H1 (cell line): ENCODE data around the gene SLC27A6. TPM values are rescaled to one million over a fixed set of nuclear protein-coding genes. Genes with fewer than 3 reads are reported as not detected.

Experiments
- CTCF ChIA-PET: fragments of 300-600 bp; sonication (Branson Sonifier 250); formaldehyde crosslinking; loops from one replicate; lab custom pipeline; 2021; ENCODE audit not compliant: partially characterized antibody; lab: Charles Lee
- POLR2A ChIA-PET: fragments of 300-600 bp; sonication (Branson Sonifier 250); formaldehyde crosslinking; loops from one replicate; lab custom pipeline; 2021; ENCODE audit warnings: inconsistent platforms; ENCODE audit not compliant: partially characterized antibody; lab: Charles Lee
- DNase-seq, 2 experiments: peaks; one replicate each; pipeline versions ENCODE4 v3.0.0 to v3.0.0-alpha.2; 2010 to 2022; ENCODE audit warnings: low spot score in 2 of 2, low read depth in 1 of 2, mixed read lengths in 1 of 2
- FAIRE-seq: peaks from 2 replicates; lab custom pipeline; 2011; peaks lifted over from hg19 to GRCh38; lab: Jason Lieb, UNC
- H2AFZ ChIP-seq: 2 replicates; pipeline ENCODE4 v1.8.1; 2012; ENCODE audit warnings: low read length, inconsistent platforms
- H2AK5ac ChIP-seq: 2 replicates; pipeline ENCODE4 v1.6.1; 2013; ENCODE audit warnings: low read depth, low read length
- H2BK120ac ChIP-seq: replicated peaks from 2 replicates; pipeline ENCODE3; 2013; ENCODE audit warnings: low read depth, low read length, inconsistent platforms
- H2BK12ac ChIP-seq: 2 replicates; pipeline ENCODE4 v1.6.1; 2013; ENCODE audit warnings: low read depth, low read length
- H2BK15ac ChIP-seq: 2 replicates; pipeline ENCODE4 v1.6.1; 2013; ENCODE audit warnings: low read length
- H2BK20ac ChIP-seq: 2 replicates; pipeline ENCODE4 v1.6.1; 2013; ENCODE audit warnings: low read length
- H2BK5ac ChIP-seq: 2 replicates; pipeline ENCODE4 v1.6.1; 2013; ENCODE audit warnings: low read depth, low read length
- H3K14ac ChIP-seq: 2 replicates; pipeline ENCODE4 v1.6.1; 2013; ENCODE audit warnings: inconsistent platforms; ENCODE audit not compliant: insufficient read length
- H3K18ac ChIP-seq: 2 replicates; pipeline ENCODE4 v1.6.1; 2013; ENCODE audit warnings: low read length; ENCODE audit errors: extremely low read depth
- H3K23ac ChIP-seq: 2 replicates; pipeline ENCODE4 v1.6.1; 2013; ENCODE audit warnings: inconsistent platforms; ENCODE audit not compliant: insufficient read length
- H3K23me2 ChIP-seq: 2 replicates; pipeline ENCODE4 v1.6.1; 2013; ENCODE audit warnings: low read depth, low read length
- H3K27ac ChIP-seq: 2 replicates; pipeline ENCODE4 v1.6.1; 2011; ENCODE audit warnings: low read depth, low read length, inconsistent platforms
- H3K27me3 ChIP-seq, 4 experiments: replicated peaks in 1 of 4; 1 replicate in 1 of 4; 2 replicates in 3 of 4; pipeline versions ENCODE4 v1.6.1 to v1.8.1; 2011 to 2013; ENCODE audit warnings: low read length in 3 of 4, mild to moderate bottlenecking in 3 of 4, inconsistent platforms in 2 of 4, mixed read lengths in 2 of 4, moderate library complexity in 1 of 4; ENCODE audit not compliant: control insufficient read depth in 3 of 4, insufficient read depth in 3 of 4; ENCODE audit errors: extremely low read depth in 1 of 4
- H3K36me3 ChIP-seq, 4 experiments: 2 replicates each; pipeline versions ENCODE4 v1.6.1 to v1.8.1; 2011 to 2013; ENCODE audit warnings: mild to moderate bottlenecking in 4 of 4, low read length in 3 of 4, moderate library complexity in 2 of 4, control low read depth in 1 of 4, inconsistent platforms in 1 of 4; ENCODE audit not compliant: insufficient read depth in 4 of 4, control insufficient read depth in 2 of 4
- H3K4ac ChIP-seq: replicated peaks from 2 replicates; pipeline ENCODE3; 2013; ENCODE audit warnings: low read length, low read depth, mixed read lengths, inconsistent platforms; ENCODE audit not compliant: insufficient read length
- H3K4me1 ChIP-seq, 4 experiments: replicated peaks in 1 of 4; 1 replicate in 1 of 4; 2 replicates in 3 of 4; pipeline versions ENCODE4 v1.6.1 to v1.8.1; 2011 to 2013; ENCODE audit warnings: low read length in 3 of 4, inconsistent platforms in 2 of 4, mixed read lengths in 1 of 4; ENCODE audit not compliant: insufficient read depth in 4 of 4, control insufficient read depth in 3 of 4
- H3K4me2 ChIP-seq, 2 experiments: 2 replicates each; pipeline versions ENCODE4 v1.6.1 to v1.8.1; 2011 to 2013; ENCODE audit warnings: low read depth in 2 of 2, low read length in 2 of 2, control low read depth in 1 of 2, inconsistent platforms in 1 of 2, mild to moderate bottlenecking in 1 of 2; ENCODE audit not compliant: insufficient read depth in 1 of 2
- H3K4me3 ChIP-seq, 4 experiments: fragments of 200-600, 300-600 bp in 1 of 4; sonication (generic), shearing (Covaris generic), sonication (Bioruptor Twin) in 1 of 4; 2 replicates each; pipeline versions ENCODE4 v1.5.1 to v1.8.1; 2011 to 2016; ENCODE audit warnings: low read length in 4 of 4, low read depth in 3 of 4, control low read depth in 2 of 4, inconsistent platforms in 2 of 4, mild to moderate bottlenecking in 2 of 4, mixed read lengths in 1 of 4, moderate library complexity in 1 of 4; ENCODE audit not compliant: insufficient read depth in 2 of 4; ENCODE audit errors: extremely low read depth in 1 of 4
- H3K56ac ChIP-seq: replicated peaks from 2 replicates; pipeline ENCODE3; 2013; ENCODE audit warnings: low read depth, mild to moderate bottlenecking, mixed read lengths, low read length, inconsistent platforms; ENCODE audit not compliant: insufficient read length
- H3K79me1 ChIP-seq: 2 replicates; pipeline ENCODE4 v1.6.1; 2013; ENCODE audit warnings: low read depth, low read length, control low read depth
- H3K79me2 ChIP-seq, 2 experiments: 2 replicates each; pipeline versions ENCODE4 v1.6.1 to v1.8.1; 2012 to 2013; ENCODE audit warnings: low read length in 2 of 2, mild to moderate bottlenecking in 2 of 2, inconsistent platforms in 1 of 2; ENCODE audit not compliant: insufficient read depth in 2 of 2, control insufficient read depth in 1 of 2
- H3K9ac ChIP-seq, 4 experiments: replicated peaks in 1 of 4; 1 replicate in 1 of 4; 2 replicates in 3 of 4; pipeline versions ENCODE4 v1.6.1 to v1.8.1; 2011 to 2013; ENCODE audit warnings: low read depth in 3 of 4, low read length in 3 of 4, control low read depth in 2 of 4, mild to moderate bottlenecking in 2 of 4, moderate library complexity in 2 of 4, inconsistent platforms in 1 of 4; ENCODE audit errors: extremely low read depth in 1 of 4
- H3K9me3 ChIP-seq, 2 experiments: 2 replicates each; pipeline versions ENCODE4 v1.6.1 to v1.8.1; 2012 to 2013; ENCODE audit warnings: mild to moderate bottlenecking in 2 of 2, moderate library complexity in 2 of 2, control low read depth in 1 of 2, inconsistent platforms in 1 of 2, low read depth in 1 of 2, low read length in 1 of 2, mixed read lengths in 1 of 2; ENCODE audit not compliant: insufficient read depth in 2 of 2
- H4K20me1 ChIP-seq, 2 experiments: replicated peaks in 1 of 2; 2 replicates each; pipeline versions ENCODE3 to v1.8.1; 2011 to 2013; ENCODE audit warnings: inconsistent platforms in 2 of 2, low read length in 2 of 2, mild to moderate bottlenecking in 1 of 2; ENCODE audit not compliant: insufficient read depth in 2 of 2, control insufficient read depth in 1 of 2
- H4K5ac ChIP-seq: 2 replicates; pipeline ENCODE4 v1.6.1; 2013; ENCODE audit warnings: low read length, low read depth, mixed read lengths, inconsistent platforms; ENCODE audit not compliant: insufficient read length
- H4K8ac ChIP-seq: 2 replicates; pipeline ENCODE4 v1.8.0; 2013; ENCODE audit warnings: mild to moderate bottlenecking, moderate library complexity, low read length, inconsistent platforms; ENCODE audit not compliant: insufficient read depth; ENCODE audit errors: extremely low read depth
- H4K91ac ChIP-seq: replicated peaks from 2 replicates; pipeline ENCODE3; 2013; ENCODE audit warnings: low read length, mixed read lengths, inconsistent platforms; ENCODE audit not compliant: insufficient read length
- BRCA1 ChIP-seq: IDR thresholded peaks from 2 replicates; pipeline ENCODE4 v1.6.1; 2012; ENCODE audit warnings: low read depth, low read length, improper control_type of control experiment
- CBX5 ChIP-seq: fragments of 300-800, 300-1000 bp; sonication (generic); IDR thresholded peaks from 2 replicates; pipeline ENCODE4 v1.7.1; 2016; ENCODE audit warnings: antibody characterized with exemption, low read length, low read depth
- CTBP2 ChIP-seq: IDR thresholded peaks from 2 replicates; pipeline ENCODE4 v1.7.0; 2011; ENCODE audit warnings: borderline replicate concordance, mild to moderate bottlenecking, moderate library complexity, mixed read lengths, low read length; ENCODE audit not compliant: insufficient read depth, insufficient read length
- KDM1A ChIP-seq: fragments of 200-600, 300-600 bp; sonication (generic); IDR thresholded peaks from 2 replicates; pipeline ENCODE4 v1.7.1; 2016; ENCODE audit warnings: mild to moderate bottlenecking, low read length, borderline replicate concordance
- RNF2 ChIP-seq: fragments of 200-900, 300-1000 bp; sonication (generic); IDR thresholded peaks from 2 replicates; pipeline ENCODE4 v1.7.1; 2016; ENCODE audit warnings: borderline replicate concordance, low read depth, mild to moderate bottlenecking, antibody characterized with exemption, low read length; ENCODE audit not compliant: poor library complexity, severe bottlenecking; ENCODE audit errors: missing control alignments
- SP4 ChIP-seq: IDR thresholded peaks from 2 replicates; pipeline ENCODE4 v1.6.1; 2012; ENCODE audit warnings: low read length, inconsistent platforms
- polyA plus RNA-seq, 7 experiments: library from polyadenylated mRNA; depleted of rRNA in 3 of 7; stranded (reverse) in 5 of 7; unstranded in 2 of 7; fragments of >200 nt in 5 of 7; fragments of 200-250 nt in 2 of 7; gene quantifications; 1 replicate in 5 of 7; 2 replicates in 1 of 7; 4 replicates in 1 of 7; pipeline versions ENCODE4 v1.2.1 to v1.2.3, GENCODE V29; 2011 to 2013; ENCODE audit warnings: missing spikeins in 2 of 7, mixed read lengths in 2 of 7
- total RNA-seq: library from RNA; stranded (reverse); fragmentation: NEBNext Ultra II Directional; extraction: Animal tissue kit (Norgen Biotek cat#: 25700); gene quantifications from 2 replicates; pipeline ENCODE4 v1.2.1, GENCODE V29; 2021

SLC27A6 gene
- total and polyA plus RNA-seq, 2 of the 8 experiments (the other 6 are each of a cell fraction or from before 2014, with no cell fraction given): 4.0 to 4.7 TPM

DNA sequence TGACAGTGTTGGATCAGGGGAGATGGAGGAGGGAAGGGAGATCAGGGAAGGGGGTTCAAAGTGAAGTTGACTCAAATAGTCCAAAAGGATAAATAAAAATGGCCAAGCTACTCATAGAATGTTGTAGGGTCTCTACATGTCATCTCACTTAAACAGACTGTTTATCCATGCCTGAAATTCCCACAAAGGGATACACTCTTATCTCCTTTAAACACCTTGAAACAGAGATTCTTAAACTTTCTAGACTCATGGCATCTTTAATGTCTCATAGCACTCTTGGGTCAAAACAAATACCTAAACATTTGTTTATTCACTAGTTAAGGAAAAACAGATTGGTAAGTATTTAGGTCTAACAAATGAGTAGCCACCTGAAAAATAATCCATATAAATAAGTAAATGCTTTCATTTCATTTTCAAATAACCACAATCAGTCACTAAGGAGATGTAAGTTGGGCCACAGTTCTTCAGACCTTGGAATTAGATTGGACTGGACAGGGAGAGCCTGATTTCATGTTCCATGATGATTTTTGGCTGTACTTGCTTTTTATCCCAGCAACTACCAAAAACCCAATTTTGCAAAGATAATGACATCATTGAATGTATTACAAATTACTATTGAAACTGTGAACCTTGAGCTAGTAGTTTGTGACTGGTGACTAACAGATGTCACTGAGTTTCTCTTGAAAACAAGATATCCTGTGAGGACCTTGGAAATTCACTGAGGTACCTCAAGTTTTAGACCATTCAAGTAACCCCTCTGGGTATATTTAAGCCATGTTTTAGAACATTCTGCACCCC is 66.8 kb downstream of the SLC27A6 start:
- no peak overlapping the region for H2BK12ac ChIP-seq
- H3K56ac ChIP-seq: no peak overlapping the region
- ChIA-PET POLR2A (no interaction called here), CTCF (no interaction called here)
- no peak overlapping the region for H4K8ac ChIP-seq
- no peak overlapping the region for H3K27ac ChIP-seq
- no peak overlapping the region for H2AFZ ChIP-seq
- H4K5ac ChIP-seq: no peak overlapping the region
- H3K27me3 ChIP-seq: no peaks in the 10 kb centered on the region
- H3K23me2 ChIP-seq: no peaks in the 10 kb centered on the region
- no peaks in the 10 kb centered on the region for H3K36me3 ChIP-seq
- H3K79me1 ChIP-seq: no peaks in the 10 kb centered on the region
- no peaks in the 10 kb centered on the region for H4K20me1 ChIP-seq
- H2BK15ac ChIP-seq: no peak overlapping the region
- no peak overlapping the region for H3K23ac ChIP-seq
- no peak overlapping the region for H2BK20ac ChIP-seq
- no peaks in the 10 kb centered on the region for H3K4me1 ChIP-seq
- FAIRE-seq (no peak), DNase-seq (no peak)
- H3K14ac ChIP-seq: no peak overlapping the region
- H3K4ac ChIP-seq: no peak overlapping the region
- no peak overlapping the region for H3K4me3 ChIP-seq
- H2AK5ac ChIP-seq: no peak overlapping the region
- H3K9me3 ChIP-seq: no peaks in the 10 kb centered on the region
- no peak overlapping the region for H2BK120ac ChIP-seq
- no peak overlapping the region for H4K91ac ChIP-seq
- H3K4me2 ChIP-seq: no peak overlapping the region
- no peak overlapping the region for H2BK5ac ChIP-seq
- H3K9ac ChIP-seq: no peak overlapping the region
- H3K18ac ChIP-seq: no peak overlapping the region
- no peaks in the 10 kb centered on the region for H3K79me2 ChIP-seq
- TF ChIP-seq CTBP2 (no peak), SP4 (no peak), KDM1A (no peak), BRCA1 (no peak), CBX5 (no peak), RNF2 (no peak)
